ENCODE data around the gene EMC7. TPM values are rescaled to one million over a fixed set of nuclear protein-coding genes. Genes with fewer than 3 reads are reported as not detected.
A peak's percentile ranks its signal among the peaks of the same experiment; 100 is the strongest.

Gene EMC7
- polyA plus RNA-seq, 1 donor (not counting 4 experiments of a cell fraction or from before 2014, with no cell fraction given), result 101 TPM

- TF ChIP-seq CTCF (optimal IDR thresholded peaks at IDR 0.05 in 1 of 3, IDR thresholded peaks at IDR 0.05 in 1 of 3, conservative IDR thresholded peaks at IDR 0.05 in 1 of 3; ENCODE audit: extremely low read depth in 1 of 3, insufficient read depth in 2 of 3, low read length in 3 of 3) (no peak), EZH2 (IDR thresholded peaks at IDR 0.05; ENCODE audit: low read length) (no peak)
- no peaks in the 10 kb centered on the region for H3K27me3 ChIP-seq (ENCODE audit: control insufficient read depth, extremely low read depth, insufficient read depth, low read length)
- H3K9me3 ChIP-seq (ENCODE audit: control insufficient read depth, low read depth, low read length), result no peaks in the 10 kb centered on the region
- DNase-seq (ENCODE audit: low read depth, low spot score) (no peak), FAIRE-seq (no peak)
- H3K9ac ChIP-seq (ENCODE audit: control insufficient read depth, extremely low read depth, insufficient read depth, low read length), result no peak overlapping the region
- no peaks in the 10 kb centered on the region for H3K36me3 ChIP-seq (ENCODE audit: control insufficient read depth in 2 of 2, extremely low read depth in 1 of 2, insufficient read depth in 2 of 2, low read length in 2 of 2)
- H3K4me3 ChIP-seq (ENCODE audit: control insufficient read depth in 2 of 3, extremely low read depth in 1 of 3, insufficient read depth in 2 of 3, low read depth in 1 of 3, low read length in 3 of 3), result no peak overlapping the region
- no peaks in the 10 kb centered on the region for H3K79me2 ChIP-seq (ENCODE audit: control insufficient read depth, insufficient read depth, low read length)
- H3K4me1 ChIP-seq (ENCODE audit: control insufficient read depth, extremely low read depth, insufficient read depth, low read length), result peaks cover 7% of the 10 kb centered on the region
- H4K20me1 ChIP-seq (ENCODE audit: control insufficient read depth, extremely low read depth, insufficient read depth, low read length), result no peaks in the 10 kb centered on the region
- no peak overlapping the region for H3K27ac ChIP-seq (ENCODE audit: control insufficient read depth, insufficient read depth, low read length)
- dilution Hi-C loops (cut with MboI; ENCODE audit: extremely low pct_ligation_motif_present, low sequenced_read_pairs), result no loop called here
- no peak overlapping the region for H3K4me2 ChIP-seq (ENCODE audit: control insufficient read depth, extremely low read depth, insufficient read depth, low read depth, low read length)
- H3K9me1 ChIP-seq (ENCODE audit: control insufficient read depth, extremely low read depth, insufficient read depth, low read length), result no peaks in the 10 kb centered on the region
- no peak overlapping the region for H2AFZ ChIP-seq (ENCODE audit: control insufficient read depth, low read length)
Observed at GRCh38 chr15:34043391-34043790, 58.3 kb downstream of the EMC7 start.

- no peak overlapping the region for H3K9ac ChIP-seq (ENCODE audit: control insufficient read depth, extremely low read depth, insufficient read depth, low read length)
- H3K9me1 ChIP-seq (ENCODE audit: control insufficient read depth, extremely low read depth, insufficient read depth, low read length), result no peaks in the 10 kb centered on the region
- H3K9me3 ChIP-seq (ENCODE audit: control insufficient read depth, low read depth, low read length), result no peaks in the 10 kb centered on the region
- dilution Hi-C loops (cut with MboI; ENCODE audit: extremely low pct_ligation_motif_present, low sequenced_read_pairs), result no loop called here
- TF ChIP-seq EZH2 (IDR thresholded peaks at IDR 0.05; ENCODE audit: low read length) (no peak), CTCF (optimal IDR thresholded peaks at IDR 0.05 in 1 of 3, IDR thresholded peaks at IDR 0.05 in 1 of 3, conservative IDR thresholded peaks at IDR 0.05 in 1 of 3; ENCODE audit: extremely low read depth in 1 of 3, insufficient read depth in 2 of 3, low read length in 3 of 3) (no peak)
- H4K20me1 ChIP-seq (ENCODE audit: control insufficient read depth, extremely low read depth, insufficient read depth, low read length), result no peaks in the 10 kb centered on the region
- no peak overlapping the region for H2AFZ ChIP-seq (ENCODE audit: control insufficient read depth, low read length)
- DNase-seq (ENCODE audit: low read depth, low spot score) (no peak), FAIRE-seq (peak; percentile 85)
- H3K4me3 ChIP-seq (ENCODE audit: control insufficient read depth in 2 of 3, extremely low read depth in 1 of 3, insufficient read depth in 2 of 3, low read depth in 1 of 3, low read length in 3 of 3), result peak overlapping the region in 1 of 3 experiments; percentile 98
- H3K27ac ChIP-seq (ENCODE audit: control insufficient read depth, insufficient read depth, low read length), result no peak overlapping the region
- peaks cover 4% of the 10 kb centered on the region for H3K79me2 ChIP-seq (ENCODE audit: control insufficient read depth, insufficient read depth, low read length)
- H3K36me3 ChIP-seq (ENCODE audit: control insufficient read depth in 2 of 2, extremely low read depth in 1 of 2, insufficient read depth in 2 of 2, low read length in 2 of 2), result no peaks in the 10 kb centered on the region
- no peaks in the 10 kb centered on the region for H3K27me3 ChIP-seq (ENCODE audit: control insufficient read depth, extremely low read depth, insufficient read depth, low read length)
- H3K4me1 ChIP-seq (ENCODE audit: control insufficient read depth, extremely low read depth, insufficient read depth, low read length), result peaks cover 7% of the 10 kb centered on the region
- peak overlapping the region; percentile 69 for H3K4me2 ChIP-seq (ENCODE audit: control insufficient read depth, extremely low read depth, insufficient read depth, low read depth, low read length)
Observed at GRCh38 chr15:34039790-34040113, 61.9 kb downstream of the EMC7 start.
